Loucy (cell line): ENCODE measurements around the gene RET.

ENCODE experiments used
- EZH2phosphoT487 ChIP-seq: fragments of 200-600 bp; IDR thresholded peaks from 2 replicates; pipeline ENCODE4 v1.6.1; 2018; ENCODE audit warnings: antibody characterized with exemption, mild to moderate bottlenecking, moderate library complexity, borderline replicate concordance
- TF ChIP-seq, protein P1 (sequence below): fragments of 200-600 bp; sonication (generic); conservative IDR thresholded peaks from 2 replicates; pipeline ENCODE4 v1.5.1; 2014; ENCODE audit warnings: mild to moderate bottlenecking, antibody characterized with exemption, low read length

DNA sequence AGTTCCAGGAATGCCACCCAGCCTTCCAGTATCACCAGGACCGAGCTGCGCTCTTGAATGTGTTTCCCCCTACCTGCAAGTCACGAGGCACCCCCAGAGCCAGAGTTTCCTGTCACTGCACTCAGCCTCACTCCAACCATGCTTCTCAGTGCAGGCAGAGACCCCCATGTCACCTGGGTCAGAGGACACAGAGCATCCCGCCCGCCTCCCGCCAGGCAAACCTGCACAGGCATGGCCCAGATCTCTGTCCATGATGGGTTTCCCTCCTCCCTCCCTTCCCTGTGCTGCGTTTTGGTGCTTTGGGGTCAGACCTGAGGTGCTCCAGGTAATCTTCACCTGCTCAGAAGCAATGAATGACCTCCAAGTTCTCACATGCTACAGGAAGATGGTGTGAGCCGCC is 3.1 kb upstream of the RET start:
- TF ChIP-seq, protein P1, sequence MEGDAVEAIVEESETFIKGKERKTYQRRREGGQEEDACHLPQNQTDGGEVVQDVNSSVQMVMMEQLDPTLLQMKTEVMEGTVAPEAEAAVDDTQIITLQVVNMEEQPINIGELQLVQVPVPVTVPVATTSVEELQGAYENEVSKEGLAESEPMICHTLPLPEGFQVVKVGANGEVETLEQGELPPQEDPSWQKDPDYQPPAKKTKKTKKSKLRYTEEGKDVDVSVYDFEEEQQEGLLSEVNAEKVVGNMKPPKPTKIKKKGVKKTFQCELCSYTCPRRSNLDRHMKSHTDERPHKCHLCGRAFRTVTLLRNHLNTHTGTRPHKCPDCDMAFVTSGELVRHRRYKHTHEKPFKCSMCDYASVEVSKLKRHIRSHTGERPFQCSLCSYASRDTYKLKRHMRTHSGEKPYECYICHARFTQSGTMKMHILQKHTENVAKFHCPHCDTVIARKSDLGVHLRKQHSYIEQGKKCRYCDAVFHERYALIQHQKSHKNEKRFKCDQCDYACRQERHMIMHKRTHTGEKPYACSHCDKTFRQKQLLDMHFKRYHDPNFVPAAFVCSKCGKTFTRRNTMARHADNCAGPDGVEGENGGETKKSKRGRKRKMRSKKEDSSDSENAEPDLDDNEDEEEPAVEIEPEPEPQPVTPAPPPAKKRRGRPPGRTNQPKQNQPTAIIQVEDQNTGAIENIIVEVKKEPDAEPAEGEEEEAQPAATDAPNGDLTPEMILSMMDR = no peak
- TF ChIP-seq EZH2phosphoT487 = no peak
